ENCODE results near the gene HIC2.

DNA sequence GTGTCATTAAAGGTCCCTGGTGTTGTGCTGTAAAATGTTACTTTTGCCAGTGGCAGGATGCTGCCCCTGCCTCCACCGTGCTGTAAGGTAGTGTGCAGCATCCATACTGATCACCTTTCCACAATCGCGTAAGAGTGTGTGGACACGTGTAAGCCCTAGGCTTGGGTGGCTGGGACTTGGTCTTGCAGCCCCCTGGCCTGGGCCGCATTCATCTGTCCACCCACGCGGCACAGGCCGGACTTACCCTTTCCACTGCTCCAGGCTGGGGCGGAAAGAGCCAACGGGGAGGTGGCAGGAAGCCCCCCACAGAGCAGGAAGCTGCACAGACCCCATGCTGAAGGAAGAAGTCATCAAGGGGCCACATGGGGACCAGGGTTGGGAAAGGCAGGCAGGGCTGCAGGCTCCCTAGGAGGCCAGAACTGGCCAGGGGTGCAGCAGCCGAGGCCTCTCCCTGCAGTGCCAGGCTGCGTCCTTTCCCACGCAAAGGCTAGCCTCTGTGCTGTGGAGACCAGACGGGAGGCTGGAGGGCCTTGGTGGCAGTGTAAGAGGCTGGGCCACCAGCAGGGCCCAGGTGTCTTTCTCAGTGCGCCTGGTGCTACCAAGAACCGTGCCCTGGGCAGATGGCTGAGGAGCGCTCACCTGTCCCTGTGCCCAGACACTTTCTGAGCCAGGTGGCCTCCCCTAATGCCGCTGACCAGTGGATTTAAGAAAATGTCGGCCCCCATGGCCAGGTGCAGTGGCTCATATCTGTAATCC lies 38.3 kb downstream of the HIC2 start:
- TF ChIP-seq POLR2A (IDR thresholded peaks at IDR 0.05; ENCODE audit: low read depth) (no peak), CTCF (IDR thresholded peaks at IDR 0.05) (no peak), POLR2AphosphoS5 (IDR thresholded peaks at IDR 0.05) (no peak)

Measured in esophagus muscularis mucosa (tissue), 3 donors.